HL-60 (cell line): ENCODE results near the gene RBMS2.

Experiments
- CTCF ChIP-seq: IDR thresholded peaks from one replicate; pipeline ENCODE4 v1.5.1; 2011; ENCODE audit warnings: low read length, control low read depth, inconsistent platforms; ENCODE audit not compliant: insufficient read depth
- GABPA ChIP-seq: IDR thresholded peaks from 2 replicates; pipeline ENCODE4 v1.6.1; 2012; ENCODE audit warnings: low read depth
- POLR2AphosphoS5 ChIP-seq: IDR thresholded peaks from 2 replicates; pipeline ENCODE4 v1.6.1; 2012; ENCODE audit warnings: low read depth
- REST ChIP-seq: IDR thresholded peaks from 2 replicates; pipeline ENCODE4 v1.6.1; 2012; ENCODE audit warnings: low read depth; ENCODE audit not compliant: insufficient replicate concordance

GRCh38 chr12:56529656-56530055 lies 8.0 kb downstream of the RBMS2 start:
- TF ChIP-seq CTCF (no peak), POLR2AphosphoS5 (no peak), GABPA (no peak), REST (no peak)
